Osteoblast (primary cell): ENCODE data around the gene LEMD3. TPM values are rescaled to one million over a fixed set of nuclear protein-coding genes. Genes with fewer than 3 reads are reported as not detected.
A peak's percentile ranks its signal among the peaks of the same experiment; 100 is the strongest.
"Not testable (repeated sequence)": the region's sequence is repeated elsewhere in the genome, so short reads cannot be mapped to it uniquely, and the experiment has no call there.

Experiments used
- DNase-seq: peaks from one replicate; pipeline ENCODE4 v3.0.0; 2011; ENCODE audit warnings: low spot score, mixed read lengths; ENCODE audit not compliant: insufficient read length; ENCODE audit errors: missing footprints
- H2AFZ ChIP-seq: 2 replicates; pipeline ENCODE4 v1.6.0; 2011; ENCODE audit warnings: mild to moderate bottlenecking, low read length
- H3K27ac ChIP-seq: 2 replicates; pipeline ENCODE4 v1.5.1; 2011; ENCODE audit warnings: mild to moderate bottlenecking, low read depth, low read length, moderate library complexity
- H3K27me3 ChIP-seq: 2 replicates; pipeline ENCODE4 v1.6.0; 2012; ENCODE audit warnings: mild to moderate bottlenecking, control low read depth, inconsistent platforms, low read length, moderate library complexity; ENCODE audit not compliant: insufficient read depth
- H3K36me3 ChIP-seq: 2 replicates; pipeline ENCODE4 v1.5.1; 2011; ENCODE audit warnings: mild to moderate bottlenecking, low read length, control low read depth, moderate library complexity; ENCODE audit not compliant: insufficient read depth
- H3K4me1 ChIP-seq: 2 replicates; pipeline ENCODE4 v1.5.1; 2011; ENCODE audit warnings: mild to moderate bottlenecking, low read length, control low read depth, moderate library complexity; ENCODE audit not compliant: insufficient read depth
- H3K4me2 ChIP-seq: 2 replicates; pipeline ENCODE4 v1.6.0; 2011; ENCODE audit warnings: mild to moderate bottlenecking, low read length; ENCODE audit not compliant: insufficient read depth
- H3K4me3 ChIP-seq: fragments of 200-600 bp; sonication (generic); 3 replicates; pipeline ENCODE4 v1.5.1; 2012; ENCODE audit warnings: mild to moderate bottlenecking, low read length, inconsistent platforms; ENCODE audit not compliant: insufficient read depth
- H3K79me2 ChIP-seq: 2 replicates; pipeline ENCODE4 v1.6.0; 2012; ENCODE audit warnings: mild to moderate bottlenecking, low read length, control low read depth, inconsistent platforms; ENCODE audit not compliant: insufficient read depth
- H3K9me3 ChIP-seq: 2 replicates; pipeline ENCODE4 v1.5.1; 2011; ENCODE audit warnings: low read depth, low read length, control low read depth
- H4K20me1 ChIP-seq: 2 replicates; pipeline ENCODE4 v1.6.0; 2012; ENCODE audit warnings: mild to moderate bottlenecking, low read length, control low read depth; ENCODE audit not compliant: insufficient read depth
- total RNA-seq: library from RNA; depleted of rRNA; stranded (reverse); fragments of >200 nt; gene quantifications from 2 replicates; pipeline ENCODE4 v1.2.3, GENCODE V29; 2012
- TF ChIP-seq, protein P1 (sequence below): IDR thresholded peaks from 2 replicates; pipeline ENCODE4 v1.5.1; 2011; ENCODE audit warnings: mild to moderate bottlenecking, low read depth, low read length, moderate library complexity; ENCODE audit errors: extremely low read depth

Gene LEMD3
- total RNA-seq, 1 donor = 27.5 TPM

DNA sequence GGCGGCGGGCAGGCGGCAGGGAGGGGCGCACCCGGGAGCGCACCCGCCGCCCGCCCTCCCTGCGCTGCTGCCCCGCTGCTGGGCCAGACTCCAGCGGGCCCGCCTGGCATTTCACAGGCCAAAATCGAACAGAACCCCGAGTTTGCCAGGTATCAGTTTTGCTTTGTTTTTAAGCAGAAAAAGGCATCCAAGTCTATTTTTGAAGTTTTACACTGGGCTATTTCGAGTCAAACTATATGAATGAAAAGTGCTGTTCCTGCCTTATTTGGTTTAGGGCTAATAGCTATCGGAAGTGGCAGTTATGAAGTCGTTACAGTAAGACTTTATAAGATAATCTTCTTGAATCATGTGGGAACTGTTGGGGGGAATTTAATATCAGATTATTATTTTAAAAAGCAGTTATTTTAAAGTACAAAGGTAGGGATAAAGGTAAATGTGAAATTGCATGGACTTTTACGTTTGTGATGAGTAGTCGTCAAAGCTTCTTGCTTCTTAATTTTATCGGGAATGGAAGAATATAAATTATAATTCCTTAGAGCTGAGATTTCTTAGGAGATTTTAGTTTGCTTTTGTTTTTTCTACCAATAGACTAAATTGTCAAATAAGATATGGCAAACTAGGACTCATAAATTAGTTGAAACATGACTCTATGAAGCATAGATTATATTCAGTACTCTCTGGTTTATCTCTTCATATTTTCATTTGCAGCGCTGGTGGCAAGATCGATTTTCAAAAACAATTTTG, 110.2 kb downstream of the LEMD3 start:
- peaks cover 8% of the 10 kb centered on the region for H3K36me3 ChIP-seq
- H3K4me2 ChIP-seq = peak overlapping the region; percentile 76
- H3K27ac ChIP-seq = peak overlapping the region; percentile 82
- H3K4me3 ChIP-seq = peak overlapping the region; percentile 93
- no peaks in the 10 kb centered on the region for H3K9me3 ChIP-seq
- H3K79me2 ChIP-seq = peaks cover 65% of the 10 kb centered on the region
- H3K4me1 ChIP-seq = peaks cover 34% of the 10 kb centered on the region
- TF ChIP-seq, protein P1, sequence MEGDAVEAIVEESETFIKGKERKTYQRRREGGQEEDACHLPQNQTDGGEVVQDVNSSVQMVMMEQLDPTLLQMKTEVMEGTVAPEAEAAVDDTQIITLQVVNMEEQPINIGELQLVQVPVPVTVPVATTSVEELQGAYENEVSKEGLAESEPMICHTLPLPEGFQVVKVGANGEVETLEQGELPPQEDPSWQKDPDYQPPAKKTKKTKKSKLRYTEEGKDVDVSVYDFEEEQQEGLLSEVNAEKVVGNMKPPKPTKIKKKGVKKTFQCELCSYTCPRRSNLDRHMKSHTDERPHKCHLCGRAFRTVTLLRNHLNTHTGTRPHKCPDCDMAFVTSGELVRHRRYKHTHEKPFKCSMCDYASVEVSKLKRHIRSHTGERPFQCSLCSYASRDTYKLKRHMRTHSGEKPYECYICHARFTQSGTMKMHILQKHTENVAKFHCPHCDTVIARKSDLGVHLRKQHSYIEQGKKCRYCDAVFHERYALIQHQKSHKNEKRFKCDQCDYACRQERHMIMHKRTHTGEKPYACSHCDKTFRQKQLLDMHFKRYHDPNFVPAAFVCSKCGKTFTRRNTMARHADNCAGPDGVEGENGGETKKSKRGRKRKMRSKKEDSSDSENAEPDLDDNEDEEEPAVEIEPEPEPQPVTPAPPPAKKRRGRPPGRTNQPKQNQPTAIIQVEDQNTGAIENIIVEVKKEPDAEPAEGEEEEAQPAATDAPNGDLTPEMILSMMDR = no peak
- H2AFZ ChIP-seq = peak overlapping the region; percentile 39
- no peak for DNase-seq
- H3K27me3 ChIP-seq = no peaks in the 10 kb centered on the region
- peaks cover 39% of the 10 kb centered on the region for H4K20me1 ChIP-seq

DNA sequence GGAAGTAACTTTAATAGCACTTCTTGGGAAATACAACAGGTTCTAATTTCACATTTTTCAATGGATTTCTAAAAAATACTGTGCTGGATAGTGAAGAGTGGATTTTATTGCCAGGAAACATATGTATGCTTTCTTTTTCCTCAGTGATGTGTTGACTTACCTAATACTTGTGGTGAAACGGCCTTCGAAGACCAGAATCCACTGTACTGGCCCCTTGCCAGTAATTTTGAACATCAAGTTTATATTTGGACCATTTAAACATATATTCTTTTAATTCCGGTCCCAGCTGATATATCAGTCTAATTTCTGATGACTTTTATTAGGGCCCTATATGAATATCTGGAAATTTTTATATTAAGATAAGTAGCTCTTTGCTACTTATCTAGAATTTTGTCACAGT, 110.9 kb downstream of the LEMD3 start:
- peaks cover 46% of the 10 kb centered on the region for H4K20me1 ChIP-seq
- no peaks in the 10 kb centered on the region for H3K9me3 ChIP-seq
- peak overlapping the region; percentile 76 for H3K4me2 ChIP-seq
- peak overlapping the region; percentile 93 for H3K4me3 ChIP-seq
- no peak overlapping the region for H2AFZ ChIP-seq
- H3K27ac ChIP-seq = no peak overlapping the region
- DNase-seq = no peak
- H3K27me3 ChIP-seq = no peaks in the 10 kb centered on the region
- TF ChIP-seq, protein P1 = no peak
- peaks cover 14% of the 10 kb centered on the region for H3K36me3 ChIP-seq
- peaks cover 73% of the 10 kb centered on the region for H3K79me2 ChIP-seq
- H3K4me1 ChIP-seq = peaks cover 34% of the 10 kb centered on the region

DNA sequence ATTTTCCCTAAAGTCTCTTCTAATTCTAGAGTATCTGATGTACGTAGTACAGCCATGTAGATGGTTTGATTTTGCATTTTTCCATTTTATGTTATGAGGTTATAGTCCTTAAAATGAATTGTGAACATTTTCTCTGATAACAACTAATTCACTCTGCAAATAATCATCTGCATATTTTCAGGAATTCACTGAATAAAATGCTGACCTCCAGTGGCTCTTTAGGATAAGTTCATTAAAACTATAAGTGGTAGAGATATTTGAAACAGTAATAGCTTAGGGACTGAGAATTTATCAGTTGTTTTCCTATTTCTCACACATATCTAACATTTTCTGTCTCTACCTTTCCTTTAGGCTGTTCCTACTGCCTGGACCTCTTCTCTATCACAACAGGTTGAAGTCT, 113.5 kb downstream of the LEMD3 start:
- no peak for DNase-seq
- H3K27ac ChIP-seq = no peak overlapping the region
- peaks cover 97% of the 10 kb centered on the region for H3K79me2 ChIP-seq
- H3K4me3 ChIP-seq = no peak overlapping the region
- no peak overlapping the region for H2AFZ ChIP-seq
- H3K36me3 ChIP-seq = peaks cover 14% of the 10 kb centered on the region
- peaks cover 31% of the 10 kb centered on the region for H3K4me1 ChIP-seq
- no peak overlapping the region for H3K4me2 ChIP-seq
- no peaks in the 10 kb centered on the region for H3K9me3 ChIP-seq
- no peaks in the 10 kb centered on the region for H3K27me3 ChIP-seq
- peaks cover 50% of the 10 kb centered on the region for H4K20me1 ChIP-seq
- TF ChIP-seq, protein P1 = peak; percentile 31

DNA sequence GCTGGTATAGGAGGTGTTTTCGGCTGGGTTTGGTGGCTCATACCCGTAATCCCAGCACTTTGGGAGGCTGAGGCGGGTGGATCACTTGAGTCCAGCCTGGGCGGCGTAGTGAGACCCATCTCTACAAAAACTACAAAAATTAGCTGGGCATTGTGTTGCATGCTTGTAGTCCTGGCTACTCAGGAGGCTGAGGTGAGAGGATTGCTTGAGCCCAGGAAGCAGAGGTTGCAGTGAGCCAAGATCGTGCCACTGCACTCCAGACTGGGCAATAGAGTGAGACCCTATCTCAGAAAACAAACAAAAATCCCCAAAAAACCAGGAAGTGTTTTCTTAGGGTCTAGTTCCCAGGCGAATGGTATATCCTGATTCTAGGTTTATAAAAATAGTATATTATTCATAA, 116.1 kb downstream of the LEMD3 start:
- H3K36me3 ChIP-seq = peaks cover 14% of the 10 kb centered on the region
- not testable (repeated sequence) for H3K9me3 ChIP-seq, DNase-seq, H3K27ac ChIP-seq, H3K27me3 ChIP-seq, H3K4me3 ChIP-seq, H3K4me2 ChIP-seq, H2AFZ ChIP-seq
- peaks cover 50% of the 10 kb centered on the region for H4K20me1 ChIP-seq
- peaks cover 25% of the 10 kb centered on the region for H3K4me1 ChIP-seq
- peaks cover 94% of the 10 kb centered on the region for H3K79me2 ChIP-seq
